Body of pancreas (tissue), 4 donors: ENCODE data around the gene MYO1H. TPM values are rescaled to one million over a fixed set of nuclear protein-coding genes. Genes with fewer than 3 reads are reported as not detected.

Source experiments
- ATAC-seq: fragments of 150-250 bp; one replicate; pipeline ENCODE4 v1.9.1; 2016
- DNase-seq, 4 donors: peaks; one replicate each; pipeline ENCODE4 v3.0.0-alpha.2; 2019
- H3K27ac ChIP-seq, 4 donors: fragments of 200-600 bp; sonication (generic); 1 replicate in 3 of 4; 2 replicates in 1 of 4; pipeline versions ENCODE4 v1.5.1 to v1.6.1; 2016 to 2019; ENCODE audit warnings: mild to moderate bottlenecking in 1 of 4, mixed read lengths in 1 of 4, moderate library complexity in 1 of 4
- H3K27me3 ChIP-seq, 2 donors: fragments of 200-600 bp; sonication (generic); one replicate each; pipeline ENCODE4 v1.6.0; 2016; ENCODE audit warnings: mild to moderate bottlenecking in 1 of 2
- H3K36me3 ChIP-seq, 2 donors: fragments of 200-600 bp; sonication (generic); replicated peaks in 1 of 2; 2 replicates each; pipeline ENCODE4 v1.5.1; 2016; ENCODE audit warnings: low read depth in 2 of 2; ENCODE audit not compliant: insufficient read depth in 1 of 2
- H3K4me1 ChIP-seq: fragments of 200-600 bp; sonication (generic); one replicate; pipeline ENCODE4 v1.6.0; 2016
- H3K4me3 ChIP-seq, 2 donors: fragments of 200-600 bp; sonication (generic); 1 replicate in 1 of 2; 2 replicates in 1 of 2; pipeline ENCODE4 v1.5.1; 2016 to 2019
- H3K9me3 ChIP-seq, 3 donors: fragments of 200-600 bp; sonication (generic); 1 replicate in 2 of 3; 2 replicates in 1 of 3; pipeline ENCODE4 v1.5.1; 2016
- POLR2A ChIP-seq, 3 donors: fragments of 450-650 bp; IDR thresholded peaks; one replicate each; pipeline ENCODE4 v1.6.1; 2016; ENCODE audit warnings: antibody characterized with exemption in 3 of 3, mild to moderate bottlenecking in 2 of 3
- WGBS, 2 donors: methylation state at CpG; one replicate each; pipeline ENCODE4 v1.1.5; 2017; 5-methylcytosine and 5-hydroxymethylcytosine counted together
- intact Hi-C: fragments of 100-400 bp; cut with DNase I; formaldehyde crosslinking; loops from one replicate; pipeline ENCODE4 v1.15.1; 2023
- total RNA-seq, 2 donors: library from RNA; depleted of rRNA; stranded (reverse); fragments of >200 nt; gene quantifications; one replicate each; pipeline ENCODE4 v1.1.0, GENCODE V29; 2016
- TF ChIP-seq, protein P1 (sequence below), 7 experiments: fragments of 450-650 bp in 4 of 7; fragments of 200-600 bp in 3 of 7; sonication (generic) in 3 of 7; IDR thresholded peaks; one replicate each; pipeline ENCODE4 v1.5.1; 2016 to 2019; ENCODE audit warnings: antibody characterized with exemption in 7 of 7

The MYO1H gene
- total RNA-seq, 2 donors from 2014 or later: not detected

DNA sequence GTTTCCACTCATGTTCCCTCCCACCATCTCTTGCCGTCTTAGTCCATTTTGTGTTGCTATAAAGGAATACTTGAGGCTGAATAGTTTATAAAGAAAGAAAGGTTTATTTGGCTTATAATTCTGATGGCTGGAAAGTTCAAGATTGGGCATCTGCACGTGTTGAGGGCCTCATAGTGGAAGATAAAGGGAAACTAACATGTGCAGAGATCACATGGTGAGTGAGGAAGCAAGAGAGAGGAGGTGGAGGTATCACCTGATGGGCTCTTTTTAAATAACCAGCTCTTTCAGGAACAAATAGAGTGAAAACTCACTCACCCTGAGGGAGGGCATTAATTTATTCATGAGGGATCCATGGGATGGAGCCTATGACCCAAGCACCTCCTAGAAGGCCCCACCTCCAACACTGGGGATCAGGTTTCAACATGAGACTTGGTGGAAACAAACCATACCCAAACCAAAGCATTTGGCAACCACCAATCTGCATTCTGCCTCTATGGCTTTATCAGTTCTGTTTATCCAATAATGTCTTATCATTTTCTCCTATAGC lies 29.5 kb downstream of the MYO1H start:
- H3K27ac ChIP-seq: no peak overlapping the region
- ATAC-seq: no peak
- intact Hi-C loops: no loop called here
- peaks cover 0 to 4% of the 10 kb centered on the region in 2 donors for H3K27me3 ChIP-seq
- H3K9me3 ChIP-seq: no peaks in the 10 kb centered on the region
- no peak for TF ChIP-seq POLR2A (IDR thresholded peaks at IDR 0.05)
- TF ChIP-seq, protein P1, sequence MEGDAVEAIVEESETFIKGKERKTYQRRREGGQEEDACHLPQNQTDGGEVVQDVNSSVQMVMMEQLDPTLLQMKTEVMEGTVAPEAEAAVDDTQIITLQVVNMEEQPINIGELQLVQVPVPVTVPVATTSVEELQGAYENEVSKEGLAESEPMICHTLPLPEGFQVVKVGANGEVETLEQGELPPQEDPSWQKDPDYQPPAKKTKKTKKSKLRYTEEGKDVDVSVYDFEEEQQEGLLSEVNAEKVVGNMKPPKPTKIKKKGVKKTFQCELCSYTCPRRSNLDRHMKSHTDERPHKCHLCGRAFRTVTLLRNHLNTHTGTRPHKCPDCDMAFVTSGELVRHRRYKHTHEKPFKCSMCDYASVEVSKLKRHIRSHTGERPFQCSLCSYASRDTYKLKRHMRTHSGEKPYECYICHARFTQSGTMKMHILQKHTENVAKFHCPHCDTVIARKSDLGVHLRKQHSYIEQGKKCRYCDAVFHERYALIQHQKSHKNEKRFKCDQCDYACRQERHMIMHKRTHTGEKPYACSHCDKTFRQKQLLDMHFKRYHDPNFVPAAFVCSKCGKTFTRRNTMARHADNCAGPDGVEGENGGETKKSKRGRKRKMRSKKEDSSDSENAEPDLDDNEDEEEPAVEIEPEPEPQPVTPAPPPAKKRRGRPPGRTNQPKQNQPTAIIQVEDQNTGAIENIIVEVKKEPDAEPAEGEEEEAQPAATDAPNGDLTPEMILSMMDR (IDR thresholded peaks at IDR 0.05): no peak
- H3K4me3 ChIP-seq: no peak overlapping the region
- H3K36me3 ChIP-seq: no peaks in the 10 kb centered on the region
- no peaks in the 10 kb centered on the region for H3K4me1 ChIP-seq
- 58 to 63% methylated on average over 2 of the region's 2 CpGs for WGBS, 2 donors
- no peak for DNase-seq

DNA sequence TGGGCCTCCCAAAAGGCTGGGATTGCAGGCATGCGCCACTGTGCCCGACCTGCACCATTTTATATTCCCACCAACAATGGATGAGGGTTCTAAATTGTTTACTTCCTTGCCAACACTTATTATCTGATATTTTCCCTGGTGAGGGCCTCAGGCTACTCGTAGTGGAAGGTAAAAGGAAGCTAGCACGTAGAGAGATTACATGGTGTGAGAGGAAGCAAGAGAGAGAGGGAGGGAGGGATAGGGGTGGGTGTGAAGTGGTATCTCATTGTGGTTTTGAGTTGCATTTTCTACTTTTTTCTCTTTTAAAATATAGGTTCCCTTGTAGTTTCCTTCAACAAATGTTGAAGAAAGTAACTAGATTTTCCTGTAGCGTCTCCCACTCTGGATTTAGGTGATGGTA lies 30.9 kb downstream of the MYO1H start:
- no peak overlapping the region for H3K4me3 ChIP-seq
- H3K36me3 ChIP-seq: no peaks in the 10 kb centered on the region
- H3K9me3 ChIP-seq: no peaks in the 10 kb centered on the region
- peaks cover 0 to 4% of the 10 kb centered on the region in 2 donors for H3K27me3 ChIP-seq
- no peak for DNase-seq
- TF ChIP-seq, protein P1 (IDR thresholded peaks at IDR 0.05): no peak
- no peak for TF ChIP-seq POLR2A (IDR thresholded peaks at IDR 0.05)
- H3K27ac ChIP-seq: no peak overlapping the region
- intact Hi-C loops: no loop called here
- ATAC-seq: no peak
- H3K4me1 ChIP-seq: no peaks in the 10 kb centered on the region
- WGBS, 2 donors: 64 to 81% methylated on average over 5 of the region's 5 CpGs

DNA sequence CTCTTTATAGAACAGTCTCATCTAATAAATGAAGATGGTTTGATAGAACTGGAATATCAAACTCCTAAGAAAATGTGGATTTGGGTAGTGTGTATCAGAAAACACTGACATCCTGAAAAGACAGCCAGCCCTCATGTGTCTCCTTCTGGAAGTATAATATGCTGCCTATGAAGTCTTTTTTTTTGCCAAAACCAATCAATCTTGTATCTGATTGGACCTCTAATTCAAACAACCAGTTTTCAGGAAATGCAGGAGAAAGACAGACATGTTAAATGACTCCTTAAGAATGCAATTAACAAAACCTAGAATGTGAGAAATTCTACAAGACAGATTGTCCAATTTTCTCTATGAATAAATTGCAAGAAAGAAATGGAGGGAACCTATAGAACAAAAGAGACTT lies 34.3 kb downstream of the MYO1H start:
- intact Hi-C loops: loop anchor here (10.0 kb wide), 1 partner anchor 107 kb away; no protein-coding TSS in a partner anchor
- TF ChIP-seq, protein P1 (IDR thresholded peaks at IDR 0.05): no peak
- TF ChIP-seq POLR2A (IDR thresholded peaks at IDR 0.05): no peak
- Histone ChIP-seq H3K9me3 (no peaks in the 10 kb centered on the region), H3K36me3 (no peaks in the 10 kb centered on the region), H3K27ac (no peak overlapping the region), H3K4me1 (peaks cover 3% of the 10 kb centered on the region), H3K4me3 (no peak overlapping the region), H3K27me3 (no peaks in the 10 kb centered on the region)
- no peak for DNase-seq
- no peak for ATAC-seq

DNA sequence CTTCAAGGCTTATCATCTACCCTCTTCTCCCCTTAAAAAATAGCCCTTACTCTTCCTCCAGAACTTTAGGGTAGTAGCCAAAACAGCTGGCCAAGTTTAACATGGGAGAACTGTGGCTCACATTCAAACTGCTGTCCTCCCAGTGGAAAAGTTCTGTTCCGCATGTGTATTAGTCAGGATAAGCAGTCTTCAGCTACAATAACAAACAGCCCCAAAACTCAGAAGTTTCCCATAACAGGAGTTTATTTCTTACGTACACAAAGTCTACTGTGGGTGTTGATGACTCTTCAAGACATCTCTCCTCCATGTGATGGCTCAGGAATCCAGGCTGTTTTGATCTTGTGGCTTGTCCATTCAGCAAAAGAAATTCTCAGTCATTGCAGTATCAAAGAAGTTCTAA lies 35.5 kb downstream of the MYO1H start:
- WGBS, 2 donors: 63 to 94% methylated on average over 2 of the region's 2 CpGs
- no peak for DNase-seq
- ATAC-seq: no peak
- H3K27ac ChIP-seq: no peak overlapping the region
- peaks cover 3% of the 10 kb centered on the region for H3K4me1 ChIP-seq
- intact Hi-C loops: loop anchor here (10.0 kb wide), 1 partner anchor 108 kb away; no protein-coding TSS in a partner anchor
- H3K4me3 ChIP-seq: no peak overlapping the region
- TF ChIP-seq, protein P1 (IDR thresholded peaks at IDR 0.05): no peak
- no peak for TF ChIP-seq POLR2A (IDR thresholded peaks at IDR 0.05)
- no peaks in the 10 kb centered on the region for H3K27me3 ChIP-seq
- H3K9me3 ChIP-seq: no peaks in the 10 kb centered on the region
- H3K36me3 ChIP-seq: no peaks in the 10 kb centered on the region
